Fibroblast of the aortic adventitia (primary cell): Measurements from ENCODE around the gene FAM81B. TPM values are rescaled to one million over a fixed set of nuclear protein-coding genes. Genes with fewer than 3 reads are reported as not detected.
A peak's percentile ranks its signal among the peaks of the same experiment; 100 is the strongest.
"Not testable (repeated sequence)": the region's sequence is repeated elsewhere in the genome, so short reads cannot be mapped to it uniquely, and the experiment has no call there.

Experiments used
- DNase-seq: peaks from one replicate; pipeline ENCODE4 v3.0.0-alpha.2; 2010; ENCODE audit warnings: low read depth
- H3K4me3 ChIP-seq: 2 replicates; pipeline ENCODE4 v1.5.1; 2011; ENCODE audit warnings: low read depth, mild to moderate bottlenecking, control low read depth, low read length, moderate library complexity
- total RNA-seq: library from RNA; depleted of rRNA; stranded (reverse); fragments of >200 nt; gene quantifications from 2 replicates; pipeline ENCODE4 v1.2.3, GENCODE V29; 2012; ENCODE audit warnings: low replicate concordance
- TF ChIP-seq, protein P1 (sequence below): IDR thresholded peaks from 2 replicates; pipeline ENCODE4 v1.5.1; 2011; ENCODE audit warnings: mild to moderate bottlenecking, low read length, control low read depth, inconsistent platforms; ENCODE audit not compliant: insufficient read depth

The FAM81B gene, protein sequence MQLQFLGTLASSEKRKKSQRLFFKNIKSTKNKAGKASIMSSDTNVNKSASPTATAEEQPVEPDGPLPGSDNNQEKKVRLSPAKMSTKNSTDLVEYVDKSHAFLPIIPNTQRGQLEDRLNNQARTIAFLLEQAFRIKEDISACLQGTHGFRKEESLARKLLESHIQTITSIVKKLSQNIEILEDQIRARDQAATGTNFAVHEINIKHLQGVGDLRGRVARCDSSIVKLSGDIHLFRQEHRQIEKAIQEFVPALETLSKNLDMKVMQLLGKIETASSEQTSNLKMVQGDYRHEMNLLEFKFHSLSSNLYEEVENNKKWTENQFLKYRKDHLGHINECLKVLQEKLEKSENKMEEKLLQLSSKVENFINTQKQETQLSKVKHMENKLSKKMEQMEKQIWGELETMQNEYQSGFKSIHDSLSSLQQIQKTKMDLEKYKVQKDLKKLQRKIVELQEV
- not detected in 2 replicates for total RNA-seq

DNA sequence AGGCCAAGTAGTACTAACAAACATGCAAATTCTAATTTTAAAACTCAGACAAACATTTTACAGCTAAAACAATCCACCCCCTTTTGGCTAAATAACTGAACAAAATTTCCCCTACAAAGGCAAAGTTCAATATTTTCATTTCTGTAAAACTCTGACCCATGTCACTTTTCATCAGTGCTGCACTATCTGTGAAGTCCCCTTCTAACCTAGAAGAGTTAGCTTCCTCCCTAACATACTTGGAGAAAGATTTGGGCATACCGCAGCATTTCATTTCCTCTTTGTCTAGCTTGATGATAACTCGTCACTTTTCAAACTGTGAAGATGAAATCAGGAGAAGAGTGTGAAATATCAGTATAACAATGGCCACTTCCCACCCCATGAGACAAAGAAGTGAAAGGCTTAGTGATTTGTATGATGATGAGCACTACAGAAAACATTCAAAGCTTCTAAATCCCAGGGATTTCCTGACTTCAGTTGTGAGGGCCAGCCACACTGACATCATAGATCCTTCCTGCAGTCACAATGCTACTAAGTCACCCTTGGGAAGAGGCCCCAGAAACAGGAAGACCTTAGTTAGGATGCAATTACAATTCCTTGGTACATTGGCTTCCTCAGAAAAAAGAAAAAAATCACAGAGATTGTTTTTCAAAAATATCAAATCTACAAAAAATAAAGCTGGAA lies at the start of gene FAM81B:
TSS of gene FAM81B (plus strand) at position 555 of the 681 bp plus-strand sequence. CDS start at position 579, 24 bp downstream.
- no peak within 1 kb of the TSS for H3K4me3 ChIP-seq
- peak; percentile 3 for DNase-seq
- TF ChIP-seq, protein P1, sequence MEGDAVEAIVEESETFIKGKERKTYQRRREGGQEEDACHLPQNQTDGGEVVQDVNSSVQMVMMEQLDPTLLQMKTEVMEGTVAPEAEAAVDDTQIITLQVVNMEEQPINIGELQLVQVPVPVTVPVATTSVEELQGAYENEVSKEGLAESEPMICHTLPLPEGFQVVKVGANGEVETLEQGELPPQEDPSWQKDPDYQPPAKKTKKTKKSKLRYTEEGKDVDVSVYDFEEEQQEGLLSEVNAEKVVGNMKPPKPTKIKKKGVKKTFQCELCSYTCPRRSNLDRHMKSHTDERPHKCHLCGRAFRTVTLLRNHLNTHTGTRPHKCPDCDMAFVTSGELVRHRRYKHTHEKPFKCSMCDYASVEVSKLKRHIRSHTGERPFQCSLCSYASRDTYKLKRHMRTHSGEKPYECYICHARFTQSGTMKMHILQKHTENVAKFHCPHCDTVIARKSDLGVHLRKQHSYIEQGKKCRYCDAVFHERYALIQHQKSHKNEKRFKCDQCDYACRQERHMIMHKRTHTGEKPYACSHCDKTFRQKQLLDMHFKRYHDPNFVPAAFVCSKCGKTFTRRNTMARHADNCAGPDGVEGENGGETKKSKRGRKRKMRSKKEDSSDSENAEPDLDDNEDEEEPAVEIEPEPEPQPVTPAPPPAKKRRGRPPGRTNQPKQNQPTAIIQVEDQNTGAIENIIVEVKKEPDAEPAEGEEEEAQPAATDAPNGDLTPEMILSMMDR, result no peak

DNA sequence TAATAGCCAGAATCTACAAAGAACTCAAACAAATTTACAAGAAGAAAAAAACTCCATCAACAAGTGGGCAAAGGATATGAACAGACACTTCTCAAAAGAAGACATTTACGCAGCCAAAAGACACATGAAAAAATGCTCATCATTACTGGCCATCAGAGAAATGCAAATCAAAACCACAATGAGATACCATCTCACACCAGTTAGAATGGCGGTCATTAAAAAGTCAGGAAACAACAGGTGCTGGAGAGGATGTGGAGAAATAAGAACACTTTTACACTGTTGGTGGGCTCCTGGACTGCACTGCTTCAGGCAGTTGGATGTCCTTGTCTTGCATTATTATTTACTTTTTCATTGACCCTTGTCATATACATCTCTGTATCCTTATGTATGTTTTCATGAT lies 49.7 kb upstream of the FAM81B start:
- H3K4me3 ChIP-seq, DNase-seq: not testable (repeated sequence)

DNA sequence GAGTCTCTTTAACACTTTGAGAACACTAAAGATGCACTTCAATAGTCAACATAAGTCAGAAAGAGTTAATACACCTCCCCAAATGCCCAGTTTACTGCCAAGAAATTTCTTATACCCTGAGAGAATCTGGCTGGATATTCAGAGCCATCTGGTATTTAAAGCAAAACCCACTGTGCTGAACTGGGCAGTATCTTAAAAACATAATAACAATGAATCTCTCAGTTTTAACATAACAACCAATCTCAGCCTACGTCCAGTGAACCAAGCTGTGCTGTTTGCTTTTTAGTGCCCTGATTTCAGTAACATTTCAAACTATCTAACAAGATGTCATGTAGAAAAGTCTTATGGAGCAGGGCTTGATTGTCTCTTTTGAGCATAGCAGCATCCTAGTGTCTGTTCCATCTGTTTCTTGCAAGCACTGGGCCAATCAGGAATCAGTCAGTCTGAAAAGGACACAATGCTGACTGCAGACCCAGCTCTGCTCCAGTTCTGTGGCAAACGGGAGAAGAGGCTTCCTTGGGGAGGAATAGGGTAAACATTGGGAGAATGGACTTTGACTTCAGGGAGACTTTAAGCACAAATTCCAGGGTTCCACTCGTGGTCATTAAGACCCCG lies 43.6 kb upstream of the FAM81B start:
- TF ChIP-seq, protein P1, result no peak
- no peak overlapping the region for H3K4me3 ChIP-seq
- DNase-seq, result no peak

DNA sequence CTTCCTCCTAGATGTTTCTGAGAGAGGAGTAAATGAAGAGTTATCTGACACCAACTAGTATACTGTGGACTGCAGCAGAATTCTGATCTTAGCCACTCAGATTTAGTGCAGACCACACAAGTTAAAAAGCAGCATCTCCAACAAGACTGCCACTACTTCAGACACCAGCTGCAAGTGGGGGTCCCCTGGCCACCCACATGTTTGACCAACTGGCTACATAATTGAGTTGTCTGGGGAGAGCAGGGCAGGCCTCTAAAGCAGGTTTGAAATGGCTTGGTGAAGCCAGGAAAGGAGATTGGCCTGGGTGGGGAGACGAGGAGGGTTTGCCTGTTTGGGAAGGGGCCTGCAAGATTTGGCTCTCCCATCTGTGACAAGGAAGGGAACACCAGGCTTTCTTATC lies 40.5 kb upstream of the FAM81B start:
- TF ChIP-seq, protein P1, result no peak
- DNase-seq, result no peak
- no peak overlapping the region for H3K4me3 ChIP-seq

DNA sequence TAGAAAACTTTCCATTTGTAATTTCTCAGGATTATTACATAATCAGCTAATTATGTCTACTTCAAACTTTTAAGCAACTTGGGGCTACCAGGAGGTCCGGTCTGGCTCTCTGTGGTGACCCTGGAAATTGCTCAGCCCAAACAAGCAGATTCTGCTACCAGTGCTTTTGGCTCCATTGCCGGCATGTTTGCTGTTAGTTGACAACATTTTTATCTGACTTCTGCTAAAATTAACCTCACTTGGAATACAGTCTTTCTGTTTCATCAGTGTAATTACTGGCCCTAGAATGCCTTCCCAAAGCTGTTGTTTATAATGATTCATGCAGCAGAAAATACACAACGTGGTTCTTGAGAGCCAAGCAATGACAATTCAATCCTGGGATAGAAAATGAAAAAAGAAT lies 38.5 kb upstream of the FAM81B start:
- no peak for DNase-seq
- TF ChIP-seq, protein P1, result no peak

DNA sequence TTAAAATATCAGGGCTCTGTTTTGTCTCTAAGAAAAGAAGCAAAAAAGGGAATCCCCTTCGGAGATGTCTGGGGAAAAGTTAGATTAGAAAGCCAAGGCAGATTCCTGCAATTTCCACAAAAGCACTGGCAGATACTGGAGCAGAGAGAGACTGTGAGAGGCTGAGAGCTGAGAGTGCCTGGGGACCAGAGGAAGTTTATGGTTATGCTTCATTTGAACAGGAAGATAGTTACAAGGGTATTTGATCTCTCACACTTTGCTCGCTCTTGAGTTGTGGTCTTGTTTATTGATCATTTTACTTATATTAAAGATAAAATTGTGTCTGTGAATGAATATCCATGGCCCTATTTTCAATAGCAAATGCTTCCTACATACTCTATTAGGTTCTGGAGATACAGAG lies 32.8 kb upstream of the FAM81B start:
- TF ChIP-seq, protein P1, result no peak
- no peak overlapping the region for H3K4me3 ChIP-seq
- no peak for DNase-seq

More for the DNA sequence above, 38.5 kb upstream of the FAM81B start:
- no peak overlapping the region for H3K4me3 ChIP-seq

DNA sequence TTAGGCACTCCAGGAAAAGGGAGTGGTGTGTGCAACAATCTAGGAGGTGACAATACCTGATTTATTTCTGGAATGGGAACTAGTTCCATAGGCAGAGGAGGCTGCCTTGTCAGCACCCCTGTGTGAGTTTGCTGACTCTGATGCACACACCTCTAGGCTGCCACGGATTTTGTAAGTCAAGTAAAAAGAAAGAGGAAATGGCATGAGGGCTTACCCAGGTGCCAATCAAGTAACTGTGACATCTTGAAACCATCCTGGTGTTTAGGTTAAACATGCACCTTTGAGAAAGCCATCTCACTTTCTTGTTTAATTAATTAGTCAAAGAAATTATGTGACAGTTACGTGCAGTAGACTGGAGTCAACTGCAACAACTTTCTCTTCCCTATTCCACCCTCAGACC lies 32.3 kb upstream of the FAM81B start:
- H3K4me3 ChIP-seq, result no peak overlapping the region
- TF ChIP-seq, protein P1, result no peak
- DNase-seq, result no peak

DNA sequence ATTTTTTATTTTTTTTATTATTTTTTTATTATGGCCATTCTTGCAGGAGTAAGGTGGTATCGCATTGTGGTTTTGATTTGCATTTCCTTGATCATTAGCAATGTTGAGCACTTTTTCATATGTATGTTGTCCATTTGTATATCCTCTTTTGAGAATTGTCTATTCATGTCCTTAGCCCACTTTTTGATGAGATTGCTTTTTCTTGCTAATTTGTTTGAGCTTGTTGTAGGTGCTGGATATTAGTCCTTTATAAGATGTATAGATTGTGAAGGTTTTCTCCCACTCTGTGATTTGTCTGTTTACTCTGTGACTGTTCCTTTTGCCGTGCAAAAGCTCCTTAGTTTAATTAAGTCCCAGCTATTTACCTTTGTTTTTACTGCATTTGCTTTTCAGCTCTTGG lies 30.5 kb upstream of the FAM81B start:
- not testable (repeated sequence) for DNase-seq

More for the DNA sequence above, 30.5 kb upstream of the FAM81B start:
- H3K4me3 ChIP-seq, result not testable (repeated sequence)
